ENCODE results near the gene LRG1. TPM values are rescaled to one million over a fixed set of nuclear protein-coding genes. Genes with fewer than 3 reads are reported as not detected.
A peak's percentile ranks its signal among the peaks of the same experiment; 100 is the strongest.

Gene LRG1
- 0.38 and 1.1 TPM in 2 replicates for total RNA-seq

GRCh38 chr19:4539693-4540581 lies at the start of gene LRG1:
TSS of gene LRG1 (minus strand) at chr19:4540036. CDS start at chr19:4540013, 23 bp downstream.
- Histone ChIP-seq H3K4me3 (ENCODE audit: low read depth, low read length) (no peak within 1 kb of the TSS), H3K36me3 (ENCODE audit: control insufficient read depth, insufficient read depth, low read length) (no peaks in the 10 kb centered on the region), H3K27me3 (ENCODE audit: control insufficient read depth, insufficient read depth, low read length) (no peaks in the 10 kb centered on the region)
- no peak for TF ChIP-seq CTCF (IDR thresholded peaks at IDR 0.05; ENCODE audit: insufficient read depth, low read length, severe bottlenecking)
- FAIRE-seq, result no peak
- DNase-seq (ENCODE audit: low read depth), result peak; percentile 65

GRCh38 chr19:4588291-4588761 lies 48.5 kb upstream of the LRG1 start:
- H3K27me3 ChIP-seq (ENCODE audit: control insufficient read depth, insufficient read depth, low read length), result peaks cover 14% of the 10 kb centered on the region
- no peak overlapping the region for H3K4me3 ChIP-seq (ENCODE audit: low read depth, low read length)
- H3K36me3 ChIP-seq (ENCODE audit: control insufficient read depth, insufficient read depth, low read length), result no peaks in the 10 kb centered on the region
- FAIRE-seq (no peak), DNase-seq (ENCODE audit: low read depth) (no peak)
- TF ChIP-seq CTCF (IDR thresholded peaks at IDR 0.05; ENCODE audit: insufficient read depth, low read length, severe bottlenecking), result no peak

GRCh38 chr19:4587527-4587926 lies 47.7 kb upstream of the LRG1 start:
- DNase-seq (ENCODE audit: low read depth) (no peak), FAIRE-seq (no peak)
- H3K36me3 ChIP-seq (ENCODE audit: control insufficient read depth, insufficient read depth, low read length), result no peaks in the 10 kb centered on the region
- no peak overlapping the region for H3K4me3 ChIP-seq (ENCODE audit: low read depth, low read length)
- no peak for TF ChIP-seq CTCF (IDR thresholded peaks at IDR 0.05; ENCODE audit: insufficient read depth, low read length, severe bottlenecking)
- H3K27me3 ChIP-seq (ENCODE audit: control insufficient read depth, insufficient read depth, low read length), result peaks cover 14% of the 10 kb centered on the region

- H3K4me3 ChIP-seq (ENCODE audit: low read depth, low read length), result no peak overlapping the region
- no peak for TF ChIP-seq CTCF (IDR thresholded peaks at IDR 0.05; ENCODE audit: insufficient read depth, low read length, severe bottlenecking)
- no peaks in the 10 kb centered on the region for H3K36me3 ChIP-seq (ENCODE audit: control insufficient read depth, insufficient read depth, low read length)
- no peak for FAIRE-seq
- peaks cover 20% of the 10 kb centered on the region for H3K27me3 ChIP-seq (ENCODE audit: control insufficient read depth, insufficient read depth, low read length)
- no peak for DNase-seq (ENCODE audit: low read depth)
Observed at GRCh38 chr19:4586691-4587090, 46.9 kb upstream of the LRG1 start.

GRCh38 chr19:4586245-4586644 lies 46.4 kb upstream of the LRG1 start:
- no peak for TF ChIP-seq CTCF (IDR thresholded peaks at IDR 0.05; ENCODE audit: insufficient read depth, low read length, severe bottlenecking)
- DNase-seq (ENCODE audit: low read depth), result no peak
- H3K4me3 ChIP-seq (ENCODE audit: low read depth, low read length), result no peak overlapping the region
- peaks cover 20% of the 10 kb centered on the region for H3K27me3 ChIP-seq (ENCODE audit: control insufficient read depth, insufficient read depth, low read length)
- FAIRE-seq, result no peak
- no peaks in the 10 kb centered on the region for H3K36me3 ChIP-seq (ENCODE audit: control insufficient read depth, insufficient read depth, low read length)
